ENCODE results near the gene ARHGAP24.

Gene ARHGAP24

DNA sequence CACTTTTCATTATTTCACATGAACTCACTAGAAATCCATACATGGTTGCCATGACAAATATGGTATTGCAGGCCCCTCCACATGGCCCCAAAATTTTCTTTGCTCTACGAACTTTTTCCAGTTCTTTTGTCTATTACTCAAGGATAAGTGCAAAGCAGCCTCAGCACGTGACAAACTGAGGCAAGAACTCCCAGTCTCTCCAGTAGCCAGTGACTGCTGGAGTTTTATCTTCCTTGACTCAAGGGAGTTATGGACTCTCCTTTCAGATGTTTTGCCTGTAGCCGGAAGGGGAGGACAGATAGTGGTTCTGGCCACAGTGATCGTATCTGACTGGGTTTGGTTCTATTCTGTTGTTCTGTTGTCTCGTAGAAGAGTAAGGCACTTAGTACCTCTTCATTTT, 105.5 kb downstream of the ARHGAP24 start:
- DNase-seq (ENCODE audit: low spot score), result no peak

DNA sequence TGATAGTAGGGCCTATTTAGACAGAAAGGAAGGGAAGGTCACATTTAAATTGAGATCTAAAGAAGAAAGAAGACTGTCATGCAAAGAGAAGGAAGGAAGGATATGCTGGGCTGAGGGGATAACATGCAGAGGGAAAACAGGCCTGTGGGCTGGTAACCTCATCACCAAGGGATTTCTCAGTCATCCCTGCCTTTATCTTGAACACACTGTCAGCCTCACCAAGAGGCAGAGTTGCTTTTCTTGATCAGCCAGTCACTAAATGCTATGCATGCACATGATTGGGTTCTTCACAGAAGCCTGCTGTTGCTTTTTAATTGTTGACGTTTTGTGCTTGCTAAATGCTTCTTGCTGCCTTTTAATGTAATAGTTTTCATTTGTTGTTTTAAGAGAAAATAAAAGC, 113.0 kb downstream of the ARHGAP24 start:
- DNase-seq (ENCODE audit: low spot score), result no peak

DNA sequence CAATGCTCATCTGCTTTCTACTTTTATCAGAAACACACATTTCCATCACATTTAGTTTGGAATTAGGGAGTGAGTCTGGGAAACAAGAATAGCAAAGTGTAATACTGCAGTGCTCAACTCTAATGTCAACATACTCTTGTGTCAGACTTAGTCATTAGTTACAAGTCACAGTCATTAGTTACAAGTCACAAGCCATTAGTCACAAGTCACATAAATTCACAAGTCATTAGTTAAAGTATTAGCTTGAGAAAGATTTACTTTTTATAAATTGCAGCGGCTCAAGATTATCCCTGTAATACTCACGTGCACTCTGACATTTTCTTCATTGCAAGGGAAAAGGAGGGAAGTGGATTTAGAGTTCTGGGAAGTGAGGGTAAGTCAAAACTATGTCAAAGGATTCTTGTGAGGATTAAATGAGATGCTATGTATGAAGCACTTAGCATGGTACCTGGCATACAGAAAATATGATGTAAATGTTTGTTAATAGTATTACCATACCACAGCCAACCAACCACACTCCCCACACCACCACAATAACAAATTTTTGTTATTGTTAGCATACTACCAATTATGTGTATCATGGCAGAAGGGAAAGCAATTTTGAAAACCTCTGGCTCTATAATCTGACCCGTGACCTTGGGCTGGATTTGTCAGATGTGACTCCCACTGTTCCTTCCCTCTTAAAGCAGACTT, 116.6 kb downstream of the ARHGAP24 start:
- no peak for DNase-seq (ENCODE audit: low spot score)

DNA sequence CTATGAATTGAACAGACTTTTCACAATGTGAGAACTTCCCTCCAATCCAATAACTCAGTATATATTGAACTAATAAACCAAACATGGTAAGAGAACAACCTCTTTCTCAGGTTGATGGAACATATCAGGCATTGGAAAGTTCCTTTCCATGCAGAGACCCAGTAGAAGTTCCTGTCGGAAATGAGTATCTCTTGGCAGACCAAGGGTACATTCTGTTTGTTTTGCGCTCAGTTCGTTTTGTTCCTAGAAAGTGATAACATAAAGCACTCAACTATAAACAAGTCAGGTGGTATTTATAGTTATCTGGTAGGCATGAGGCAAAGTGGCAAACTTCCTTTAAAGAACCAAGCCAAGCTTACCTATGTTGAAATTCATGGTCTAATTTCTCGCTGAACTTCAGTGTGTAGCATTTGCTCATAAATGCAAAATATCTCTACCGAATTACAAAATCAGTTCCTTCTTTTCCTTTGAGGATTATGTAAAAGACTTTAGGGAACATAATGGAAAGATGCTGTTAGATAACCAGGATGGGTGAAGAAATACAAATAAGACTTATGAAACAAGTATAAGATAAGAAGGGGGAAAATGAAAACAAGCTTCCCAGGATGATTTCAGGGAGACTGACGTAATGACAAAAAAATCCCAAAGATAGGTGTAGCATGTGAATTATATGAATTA, 120.3 kb downstream of the ARHGAP24 start:
- DNase-seq (ENCODE audit: low spot score), result no peak

DNA sequence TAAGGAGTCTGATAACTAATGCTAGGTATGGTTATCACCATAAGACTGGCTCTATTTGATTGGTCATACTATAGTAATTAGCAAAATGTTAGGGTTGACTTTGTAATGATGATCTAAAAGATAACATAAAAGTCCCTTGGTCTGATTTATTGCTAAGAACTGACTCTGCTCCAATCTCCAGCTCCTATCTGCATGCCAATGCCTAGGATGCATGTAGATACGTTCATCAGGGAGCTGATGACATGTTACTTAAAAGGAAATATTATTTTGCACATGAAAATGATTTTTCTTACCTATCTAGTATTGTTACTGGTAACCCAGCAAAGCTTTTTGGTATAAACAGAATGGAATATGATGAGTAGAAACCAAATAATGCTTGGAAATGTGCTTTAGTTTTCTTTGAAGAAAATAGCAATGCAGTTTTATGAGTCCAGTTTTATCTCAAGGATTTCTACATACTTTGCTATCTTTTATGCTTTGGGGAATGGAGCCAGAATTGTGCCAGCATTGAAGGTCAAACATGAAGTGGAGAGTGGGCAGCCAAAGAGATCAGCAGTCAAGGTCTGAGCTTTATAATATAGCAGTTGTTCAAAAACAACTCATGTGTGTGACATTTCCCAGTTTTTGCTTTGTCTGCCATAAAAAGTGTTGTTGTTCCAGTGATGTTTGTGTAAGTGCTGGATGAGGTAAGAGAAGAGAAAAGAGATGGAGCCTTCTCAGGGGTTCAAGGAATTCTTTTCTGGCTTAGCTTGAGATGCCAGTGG, 121.0 kb downstream of the ARHGAP24 start:
- no peak for DNase-seq (ENCODE audit: low spot score)

DNA sequence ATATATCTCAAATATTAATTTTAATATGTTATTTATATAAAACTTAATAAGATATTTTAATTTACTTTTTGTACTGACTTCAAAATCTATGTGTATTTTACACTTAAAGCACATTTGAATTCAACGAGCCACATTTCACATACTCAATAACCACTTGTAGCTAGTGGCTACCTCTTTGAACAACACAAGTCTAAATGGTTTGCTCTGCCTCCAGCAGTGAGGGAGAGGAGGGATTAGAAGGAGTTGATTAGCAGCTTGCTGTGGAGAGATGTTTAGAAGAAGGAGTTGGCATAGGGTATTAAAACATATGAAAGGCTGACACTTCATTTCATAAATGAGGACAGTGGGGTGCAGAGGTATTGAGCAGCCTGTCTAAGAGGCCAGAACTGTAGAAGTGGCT, 124.0 kb downstream of the ARHGAP24 start:
- DNase-seq (ENCODE audit: low spot score), result no peak

DNA sequence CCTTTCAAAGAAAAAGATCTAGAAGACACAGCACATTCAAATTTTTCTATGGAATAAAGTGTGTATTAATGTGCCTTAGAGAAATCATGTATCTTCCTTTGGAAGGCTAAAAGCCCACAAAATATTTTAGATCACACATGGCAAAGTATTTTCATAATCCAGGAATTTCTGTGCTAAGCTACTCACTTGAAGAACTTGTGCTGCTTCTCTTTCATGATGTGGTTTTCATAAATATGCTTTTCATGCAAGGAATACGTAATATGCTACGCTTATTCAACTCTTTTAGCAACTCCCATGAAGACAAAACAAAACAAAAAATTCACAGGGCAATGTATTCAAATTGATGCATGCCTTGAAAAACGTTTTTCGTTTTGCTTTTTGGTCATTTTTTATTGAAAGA, 125.6 kb downstream of the ARHGAP24 start:
- no peak for DNase-seq (ENCODE audit: low spot score)

DNA sequence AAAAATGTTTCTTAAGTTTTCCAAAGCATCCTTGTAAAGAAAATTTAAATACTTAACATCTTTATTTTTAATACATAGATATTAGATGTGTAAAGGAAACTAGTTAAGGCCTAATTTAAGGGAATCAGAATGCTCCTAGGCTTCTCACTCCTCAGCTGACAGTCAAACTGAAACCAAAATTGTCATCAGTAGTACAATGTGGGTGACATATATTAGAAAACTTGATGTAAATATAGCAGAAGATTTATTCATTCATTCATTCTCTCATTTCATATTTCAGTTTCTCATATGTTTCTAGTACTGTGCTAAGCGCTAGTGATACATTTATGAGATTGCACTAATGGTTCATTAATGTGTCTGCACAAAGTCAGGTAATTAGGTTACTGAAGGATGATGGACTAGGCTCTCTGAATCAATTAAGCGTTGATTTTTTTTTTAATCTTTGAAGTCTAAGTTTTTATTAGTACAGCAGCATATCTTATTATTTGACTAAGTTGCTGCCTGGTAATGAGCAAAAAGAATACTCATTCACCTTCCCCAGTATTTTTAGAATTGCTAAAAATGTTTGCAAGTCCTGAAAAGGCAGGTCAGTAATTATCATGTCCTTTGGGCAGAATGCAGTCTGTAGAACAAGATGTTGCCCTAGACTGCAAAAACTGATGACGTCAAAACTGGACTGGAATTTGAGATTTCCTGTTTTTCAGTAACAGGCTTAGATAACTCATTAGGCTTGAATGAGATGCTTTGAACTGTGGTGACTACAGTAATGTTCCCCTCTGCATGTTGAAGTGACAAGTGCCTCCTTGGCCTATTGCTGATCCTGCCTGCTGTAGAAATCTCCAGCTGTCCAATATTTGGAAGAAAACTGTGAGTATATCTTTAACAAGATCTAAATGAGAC, 128.7 kb downstream of the ARHGAP24 start:
- no peak for DNase-seq (ENCODE audit: low spot score)

DNA sequence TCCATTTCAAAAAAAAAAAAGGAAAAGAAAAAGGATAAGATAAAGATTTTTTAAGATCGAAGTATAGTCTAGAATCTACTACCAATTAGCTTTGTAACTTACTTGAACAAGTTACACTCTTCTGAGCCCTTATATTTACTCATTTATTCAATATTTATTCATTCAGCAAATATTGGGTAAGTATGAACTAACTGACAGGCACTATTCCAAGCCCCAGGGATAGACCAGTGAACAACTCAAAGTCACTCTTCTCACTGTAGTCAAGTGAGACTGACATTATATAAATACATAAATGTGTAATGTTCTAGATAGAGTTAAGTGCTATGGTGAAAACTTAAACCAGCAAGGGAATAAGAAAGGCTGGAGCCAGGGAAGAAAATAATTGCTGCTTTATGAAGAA, 131.6 kb downstream of the ARHGAP24 start:
- no peak for DNase-seq (ENCODE audit: low spot score)

DNA sequence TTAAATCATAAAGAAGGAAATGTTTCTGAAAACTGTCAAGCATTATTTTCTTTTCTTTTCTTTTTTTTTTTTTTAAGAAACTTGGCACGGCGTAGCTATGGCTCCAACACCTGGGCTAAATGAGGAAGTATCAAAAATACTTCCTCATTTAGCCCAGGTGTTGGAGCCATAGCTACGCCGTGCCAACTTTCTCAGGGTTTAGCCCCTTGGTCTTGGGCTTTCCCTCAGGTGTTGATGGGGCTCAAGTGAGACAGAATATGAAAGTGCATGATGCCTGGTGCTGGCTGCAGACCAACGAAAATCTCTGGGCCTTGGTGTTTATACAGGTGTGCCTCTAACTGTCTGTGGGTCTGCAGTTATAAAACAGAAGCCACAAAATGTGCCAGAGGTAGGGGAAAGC, 132.7 kb downstream of the ARHGAP24 start:
- no peak for DNase-seq (ENCODE audit: low spot score)

DNA sequence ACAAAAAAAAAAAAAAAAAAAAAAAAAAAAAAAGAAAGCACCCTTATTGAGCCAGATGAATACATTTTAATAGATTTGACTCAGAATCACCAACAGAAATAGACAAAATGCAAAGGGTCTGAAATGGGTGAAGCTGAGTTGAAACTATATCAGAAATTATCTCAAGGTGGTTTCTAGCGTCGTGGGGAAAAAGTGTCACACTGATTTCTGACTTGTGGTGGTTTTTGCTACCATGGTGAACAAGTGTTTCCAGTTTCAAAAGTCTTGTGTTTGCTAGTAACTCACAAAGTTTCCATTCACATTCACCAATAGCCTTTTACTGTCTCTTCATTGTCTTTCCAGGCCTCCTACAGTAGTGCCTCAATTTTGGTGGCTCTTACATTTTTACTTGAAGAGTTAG, 135.5 kb downstream of the ARHGAP24 start:
- no peak for DNase-seq (ENCODE audit: low spot score)

DNA sequence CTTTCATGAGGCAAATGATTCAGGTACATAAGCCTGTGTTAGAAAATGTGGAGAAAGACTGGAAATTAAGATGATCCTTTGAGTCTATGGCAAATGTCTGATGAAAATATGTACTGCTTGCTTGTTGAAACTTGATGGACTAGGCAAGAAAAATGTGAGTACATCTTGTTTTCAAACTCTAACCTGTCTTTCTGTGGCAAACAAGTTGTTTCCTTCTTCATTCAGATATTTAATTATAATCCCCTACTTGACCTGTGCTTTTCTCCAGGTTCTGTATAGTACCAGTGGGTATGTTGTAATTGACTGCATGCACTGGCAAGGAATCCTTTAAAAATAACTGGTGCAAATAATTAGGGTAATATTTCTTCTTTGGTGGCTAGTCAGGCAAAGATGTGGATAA, 136.7 kb downstream of the ARHGAP24 start:
- DNase-seq (ENCODE audit: low spot score), result no peak

DNA sequence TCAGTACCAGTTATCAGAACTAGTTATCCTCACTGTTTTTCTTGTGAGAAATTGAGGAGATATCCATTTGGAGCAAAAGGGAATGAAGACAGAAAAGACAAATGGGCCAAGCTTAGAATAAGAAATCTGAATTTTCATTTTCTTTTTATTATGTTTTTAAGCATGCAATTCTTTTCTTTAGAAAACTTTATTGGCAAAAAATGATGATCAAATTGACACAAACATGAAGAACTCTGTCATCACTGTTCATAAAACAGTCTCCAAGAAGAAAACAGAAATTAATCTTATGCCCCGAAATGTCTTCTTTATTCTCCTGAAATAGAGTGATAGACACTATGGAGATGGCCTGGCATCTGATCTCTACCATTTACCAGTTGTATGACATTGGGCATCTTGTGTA, 139.0 kb downstream of the ARHGAP24 start:
- no peak for DNase-seq (ENCODE audit: low spot score)

DNA sequence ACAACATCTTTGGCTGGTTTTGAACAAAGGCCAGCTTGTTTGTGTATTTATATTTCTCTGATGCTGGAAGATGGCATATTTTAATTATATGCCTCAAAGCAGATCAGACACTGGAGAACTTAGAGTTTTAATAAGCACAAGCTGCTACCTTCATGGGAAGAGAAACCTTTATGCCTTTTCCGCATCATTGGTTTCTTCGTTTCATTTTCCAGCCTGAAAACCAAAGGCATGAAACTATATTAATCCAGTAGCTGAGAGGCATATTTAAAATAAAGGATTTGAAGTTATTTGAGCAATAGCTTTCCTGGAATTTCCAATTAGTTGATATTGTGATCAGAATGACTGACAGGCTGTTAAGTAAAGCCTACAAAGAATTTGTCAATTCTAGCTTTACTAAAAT, 141.0 kb downstream of the ARHGAP24 start:
- DNase-seq (ENCODE audit: low spot score), result no peak

DNA sequence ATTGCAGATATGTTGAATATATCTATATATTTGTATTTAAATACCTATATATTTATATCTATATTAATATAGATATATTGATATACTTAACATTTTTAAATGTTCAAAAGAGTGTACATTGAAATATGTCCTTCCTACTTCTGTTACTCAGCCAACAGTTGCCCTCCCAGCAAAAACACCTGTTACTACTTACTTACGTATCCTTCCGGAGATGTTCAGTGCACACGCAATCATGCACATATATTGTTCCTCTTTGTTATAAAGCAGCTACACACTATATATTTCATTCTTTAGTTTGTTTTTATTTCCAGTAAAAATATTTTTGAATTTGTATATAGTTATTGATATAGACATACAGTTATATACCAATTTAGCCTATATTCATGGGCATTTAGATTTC, 142.3 kb downstream of the ARHGAP24 start:
- DNase-seq (ENCODE audit: low spot score), result no peak

DNA sequence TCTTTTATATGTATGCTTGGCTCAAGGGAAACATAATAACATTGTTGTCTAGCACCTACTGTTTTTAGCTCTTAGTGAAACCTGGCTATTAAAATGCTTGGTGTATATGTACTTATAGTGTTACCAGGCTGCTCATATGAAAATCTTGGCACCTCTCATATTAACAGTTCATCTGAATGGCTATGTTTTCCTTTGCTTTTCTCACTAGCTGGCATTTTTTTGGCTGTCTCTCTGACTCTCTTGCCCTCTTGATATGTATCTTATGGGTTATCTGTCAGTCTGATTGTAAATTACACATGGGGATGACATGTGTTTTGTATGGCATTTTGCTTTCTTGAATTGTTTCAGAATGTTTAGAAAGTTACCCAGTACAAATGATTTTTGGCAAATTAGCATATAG, 158.0 kb downstream of the ARHGAP24 start:
- no peak for DNase-seq (ENCODE audit: low spot score)

DNA sequence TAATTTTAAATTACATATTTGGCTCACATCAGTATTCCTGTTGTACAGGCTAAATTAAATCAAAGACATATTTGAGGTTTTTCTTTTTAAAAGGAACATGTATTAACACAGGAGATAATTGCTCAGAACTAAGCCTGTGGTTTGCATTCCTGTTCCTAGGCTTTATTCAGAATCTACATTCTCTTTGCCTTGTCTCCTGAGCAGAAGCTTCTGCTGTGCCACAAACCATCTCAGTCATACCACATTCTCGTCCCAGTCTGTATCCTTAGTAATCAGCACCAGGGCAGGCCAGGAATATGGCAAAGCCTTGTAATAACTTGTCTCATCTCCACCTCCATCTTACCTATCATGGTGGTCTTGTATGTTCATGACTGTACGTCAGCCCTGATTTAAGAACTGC, 162.8 kb downstream of the ARHGAP24 start:
- DNase-seq (ENCODE audit: low spot score), result no peak

DNA sequence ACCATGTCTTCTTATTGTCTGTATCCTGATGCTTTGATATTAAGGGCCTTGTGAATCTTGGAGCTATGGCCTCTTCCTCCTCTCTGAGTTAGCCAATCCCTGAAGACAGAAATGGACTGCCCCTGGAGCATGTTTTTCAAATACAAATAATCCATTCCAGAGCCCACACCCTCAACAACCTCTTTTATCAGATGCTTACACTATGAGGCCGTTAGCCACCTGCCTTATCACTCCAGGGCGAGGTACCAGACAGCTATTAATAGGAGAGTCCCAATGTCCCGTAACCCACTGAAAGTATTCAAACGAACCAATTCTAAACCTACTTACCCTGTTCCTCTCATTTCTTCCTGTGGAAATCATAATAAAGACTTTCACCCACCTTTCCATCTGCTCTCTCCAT, 165.0 kb downstream of the ARHGAP24 start:
- DNase-seq (ENCODE audit: low spot score), result no peak

DNA sequence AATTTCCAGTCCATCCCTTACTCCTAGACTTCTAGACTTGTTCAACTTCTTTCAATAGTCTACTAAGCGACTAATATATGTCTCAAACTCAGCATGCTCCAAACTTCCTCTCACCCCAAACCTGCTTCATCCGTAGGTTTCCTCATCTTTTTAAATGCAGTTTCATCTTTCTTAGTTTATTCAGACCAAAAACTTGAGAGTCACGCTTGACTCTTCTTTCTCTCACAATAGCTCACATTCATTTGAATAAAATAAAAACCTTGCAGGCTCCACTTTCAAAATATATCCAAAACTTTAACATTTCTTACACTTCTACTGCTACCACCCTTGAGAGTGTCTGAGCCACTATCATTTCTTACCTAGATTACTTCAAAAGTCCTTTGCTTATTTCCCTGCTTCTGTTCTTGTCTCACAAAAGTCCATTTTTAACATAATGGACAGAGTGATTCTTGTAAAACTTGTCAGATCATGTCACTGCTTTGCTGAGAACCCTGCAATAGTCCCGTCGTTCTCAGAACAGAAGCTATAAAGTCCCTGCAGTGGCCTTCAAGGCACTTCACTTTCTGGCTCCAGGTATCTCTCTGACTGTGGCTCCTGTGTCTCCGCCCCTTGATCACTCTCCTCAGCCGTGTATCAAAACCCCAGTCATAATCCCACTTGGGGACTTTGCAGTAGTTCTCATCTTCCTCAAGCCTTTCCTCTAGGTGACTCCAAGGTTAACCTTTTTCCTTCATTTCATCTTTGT, 167.6 kb downstream of the ARHGAP24 start:
- no peak for DNase-seq (ENCODE audit: low spot score)

DNA sequence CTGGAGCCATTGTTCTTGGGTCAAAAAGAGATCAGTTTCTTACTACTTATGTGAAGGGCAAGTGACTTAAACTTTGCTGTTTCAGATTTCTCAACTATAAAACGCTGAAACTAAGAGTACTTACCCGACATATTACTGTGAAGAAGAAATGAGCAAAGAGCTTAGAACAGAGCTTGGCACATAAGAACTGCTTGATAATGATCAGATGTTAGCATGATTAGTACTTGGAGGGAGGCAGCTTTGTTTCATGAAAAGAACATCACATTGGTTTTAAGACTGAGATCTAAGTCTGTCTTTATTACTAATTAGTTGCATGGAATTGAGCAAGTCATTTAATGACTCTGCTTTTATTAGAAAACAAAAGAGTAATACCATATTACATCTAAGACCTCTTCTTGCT, 169.1 kb downstream of the ARHGAP24 start:
- DNase-seq (ENCODE audit: low spot score), result no peak

DNA sequence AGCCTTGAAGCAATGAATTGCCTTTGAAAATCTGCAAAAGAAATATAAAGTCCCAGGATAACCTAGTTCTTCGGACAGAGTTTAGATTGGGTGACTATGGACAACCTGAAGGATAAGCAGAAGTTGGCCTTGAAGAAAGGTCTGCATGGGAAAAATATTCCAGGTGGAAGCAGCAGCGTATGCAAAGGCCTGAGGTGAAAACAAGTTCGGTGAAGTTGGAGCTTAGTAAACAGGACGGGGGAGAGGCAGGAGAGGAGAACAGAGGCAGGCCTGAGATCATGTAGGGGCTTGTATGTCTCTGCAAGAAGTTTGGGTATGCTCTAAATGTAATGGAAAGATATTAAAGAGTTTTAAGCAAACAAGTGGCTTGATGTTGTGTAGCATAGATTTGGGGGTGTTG, 176.0 kb downstream of the ARHGAP24 start:
- DNase-seq (ENCODE audit: low spot score), result no peak
